Measurements from ENCODE around the gene RFC2. TPM values are rescaled to one million over a fixed set of nuclear protein-coding genes. Genes with fewer than 3 reads are reported as not detected.

Gene RFC2
- total RNA-seq, 1 donor from 2014 or later = 14.5 TPM

- H3K27ac ChIP-seq = no peak overlapping the region
- peaks cover 0 to 90% of the 10 kb centered on the region in 2 donors for H3K36me3 ChIP-seq
- intact Hi-C loops (cut with DNase I) = no loop called here
These were observed 17.9 kb downstream of the RFC2 start for GRCh38 chr7:74236284-74236683.

DNA sequence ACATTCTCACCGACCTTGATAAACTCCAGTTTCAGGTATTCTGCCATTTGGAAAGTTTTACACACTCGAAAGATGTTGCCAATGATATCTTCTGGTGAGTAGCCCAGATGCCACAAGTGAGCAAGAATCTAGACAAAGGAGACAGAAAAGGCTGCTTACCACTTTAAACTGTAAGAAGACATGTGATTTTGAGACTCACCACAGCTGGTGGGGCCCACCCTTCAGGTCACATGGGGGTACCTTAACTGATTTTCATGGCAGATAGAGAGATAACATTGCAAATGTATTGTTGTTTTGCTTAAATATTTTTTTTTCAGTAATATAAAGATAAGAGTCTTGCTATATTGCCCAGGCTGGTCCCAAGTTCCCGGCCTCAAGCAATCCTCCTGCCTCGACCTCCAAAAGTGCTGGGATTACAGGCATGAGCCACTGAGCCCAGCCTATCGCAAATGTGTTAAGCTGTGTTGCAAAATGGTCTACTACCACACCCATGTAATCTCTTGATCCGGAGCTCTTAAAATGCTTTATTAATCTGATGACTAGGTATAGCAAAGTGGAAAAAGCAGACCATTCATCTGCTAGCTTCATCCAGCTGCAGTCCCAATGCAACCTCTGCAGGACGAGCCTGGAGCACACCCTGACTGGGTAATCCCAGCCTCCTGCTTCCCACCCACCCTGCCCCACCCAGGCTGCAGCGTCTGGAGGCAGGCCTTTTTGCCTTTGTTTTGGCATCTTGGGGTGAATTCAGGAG, 18.5 kb downstream of the RFC2 start:
- Histone ChIP-seq H3K4me3 (no peak overlapping the region), H3K27me3 (no peaks in the 10 kb centered on the region), H3K4me1 (peaks cover 6% of the 10 kb centered on the region), H3K9me3 (no peaks in the 10 kb centered on the region), H3K36me3 (peaks cover 0 to 88% of the 10 kb centered on the region in 2 donors), H3K27ac (no peak overlapping the region)
- no peak for TF ChIP-seq POLR2A (IDR thresholded peaks at IDR 0.05)
- DNase-seq (ENCODE audit: extremely low spot score in 2 of 2) = no peak
- intact Hi-C loops (cut with DNase I) = no loop called here

More at GRCh38 chr7:74236284-74236683, 17.9 kb downstream of the RFC2 start:
- TF ChIP-seq, protein P1, sequence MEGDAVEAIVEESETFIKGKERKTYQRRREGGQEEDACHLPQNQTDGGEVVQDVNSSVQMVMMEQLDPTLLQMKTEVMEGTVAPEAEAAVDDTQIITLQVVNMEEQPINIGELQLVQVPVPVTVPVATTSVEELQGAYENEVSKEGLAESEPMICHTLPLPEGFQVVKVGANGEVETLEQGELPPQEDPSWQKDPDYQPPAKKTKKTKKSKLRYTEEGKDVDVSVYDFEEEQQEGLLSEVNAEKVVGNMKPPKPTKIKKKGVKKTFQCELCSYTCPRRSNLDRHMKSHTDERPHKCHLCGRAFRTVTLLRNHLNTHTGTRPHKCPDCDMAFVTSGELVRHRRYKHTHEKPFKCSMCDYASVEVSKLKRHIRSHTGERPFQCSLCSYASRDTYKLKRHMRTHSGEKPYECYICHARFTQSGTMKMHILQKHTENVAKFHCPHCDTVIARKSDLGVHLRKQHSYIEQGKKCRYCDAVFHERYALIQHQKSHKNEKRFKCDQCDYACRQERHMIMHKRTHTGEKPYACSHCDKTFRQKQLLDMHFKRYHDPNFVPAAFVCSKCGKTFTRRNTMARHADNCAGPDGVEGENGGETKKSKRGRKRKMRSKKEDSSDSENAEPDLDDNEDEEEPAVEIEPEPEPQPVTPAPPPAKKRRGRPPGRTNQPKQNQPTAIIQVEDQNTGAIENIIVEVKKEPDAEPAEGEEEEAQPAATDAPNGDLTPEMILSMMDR (IDR thresholded peaks at IDR 0.05) = no peak
- TF ChIP-seq POLR2AphosphoS5 (IDR thresholded peaks at IDR 0.05; ENCODE audit: insufficient read depth in 1 of 2, low read depth in 1 of 2) (no peak), POLR2A (IDR thresholded peaks at IDR 0.05) (no peak)
- no peak overlapping the region for H3K4me3 ChIP-seq
- peaks cover 6% of the 10 kb centered on the region for H3K4me1 ChIP-seq
- H3K9me3 ChIP-seq = no peaks in the 10 kb centered on the region
- DNase-seq (ENCODE audit: extremely low spot score in 2 of 2) = no peak
- no peaks in the 10 kb centered on the region for H3K27me3 ChIP-seq

- intact Hi-C loops (cut with DNase I) = no loop called here
- no peak overlapping the region for H3K4me3 ChIP-seq
- H3K27me3 ChIP-seq = no peaks in the 10 kb centered on the region
- H3K36me3 ChIP-seq = peaks cover 0 to 71% of the 10 kb centered on the region in 2 donors
- H3K4me1 ChIP-seq = peaks cover 6% of the 10 kb centered on the region
- TF ChIP-seq, protein P1 (IDR thresholded peaks at IDR 0.05) = no peak
- TF ChIP-seq POLR2A (IDR thresholded peaks at IDR 0.05) = no peak
- no peak for TF ChIP-seq POLR2AphosphoS5 (IDR thresholded peaks at IDR 0.05; ENCODE audit: insufficient read depth in 1 of 2, low read depth in 1 of 2)
- no peaks in the 10 kb centered on the region for H3K9me3 ChIP-seq
- no peak overlapping the region for H3K27ac ChIP-seq
- DNase-seq (ENCODE audit: extremely low spot score in 2 of 2) = no peak
These were observed 20.4 kb downstream of the RFC2 start for GRCh38 chr7:74233655-74234285.

- H3K36me3 ChIP-seq = peaks cover 0 to 48% of the 10 kb centered on the region in 2 donors
- DNase-seq (ENCODE audit: extremely low spot score in 2 of 2) = no peak
These were observed 23.0 kb downstream of the RFC2 start for GRCh38 chr7:74231232-74231590.

GRCh38 chr7:74230446-74231231, 23.6 kb downstream of the RFC2 start:
- intact Hi-C loops (cut with DNase I) = no loop called here
- no peak overlapping the region for H3K4me3 ChIP-seq
- H3K9me3 ChIP-seq = no peaks in the 10 kb centered on the region
- no peak for DNase-seq (ENCODE audit: extremely low spot score in 2 of 2)
- no peaks in the 10 kb centered on the region for H3K27me3 ChIP-seq
- H3K27ac ChIP-seq = no peak overlapping the region
- no peaks in the 10 kb centered on the region for H3K4me1 ChIP-seq
- peaks cover 0 to 44% of the 10 kb centered on the region in 2 donors for H3K36me3 ChIP-seq
- TF ChIP-seq POLR2A (IDR thresholded peaks at IDR 0.05) (no peak), POLR2AphosphoS5 (IDR thresholded peaks at IDR 0.05; ENCODE audit: insufficient read depth in 1 of 2, low read depth in 1 of 2) (no peak)
- TF ChIP-seq, protein P1 (IDR thresholded peaks at IDR 0.05) = no peak

More at GRCh38 chr7:74231232-74231590, 23.0 kb downstream of the RFC2 start:
- Histone ChIP-seq H3K9me3 (no peaks in the 10 kb centered on the region), H3K27me3 (no peaks in the 10 kb centered on the region), H3K4me3 (no peak overlapping the region), H3K27ac (no peak overlapping the region), H3K4me1 (peaks cover 2% of the 10 kb centered on the region)
- intact Hi-C loops (cut with DNase I) = no loop called here
- TF ChIP-seq POLR2AphosphoS5 (IDR thresholded peaks at IDR 0.05; ENCODE audit: insufficient read depth in 1 of 2, low read depth in 1 of 2) = no peak
- TF ChIP-seq POLR2A (IDR thresholded peaks at IDR 0.05) = no peak
- TF ChIP-seq, protein P1 (IDR thresholded peaks at IDR 0.05) = no peak

All from vagina (tissue), 2 donors.